22Rv1 (cell line): ENCODE measurements around the gene PTPRA.
A peak's percentile ranks its signal among the peaks of the same experiment; 100 is the strongest.
"Not testable (repeated sequence)": the region's sequence is repeated elsewhere in the genome, so short reads cannot be mapped to it uniquely, and the experiment has no call there.

Experiments
- H3K27ac ChIP-seq: fragments of 450-650 bp; 2 replicates; pipeline ENCODE4 v1.5.1; 2017
- ZFX ChIP-seq: fragments of 450-650 bp; IDR thresholded peaks from 2 replicates; pipeline ENCODE4 v1.6.1; 2017; ENCODE audit warnings: antibody characterized with exemption, borderline replicate concordance
- TF ChIP-seq, protein P1 (sequence below): fragments of 450-650 bp; IDR thresholded peaks from 2 replicates; pipeline ENCODE4 v1.5.1; 2017; ENCODE audit warnings: mild to moderate bottlenecking

The PTPRA gene, protein sequence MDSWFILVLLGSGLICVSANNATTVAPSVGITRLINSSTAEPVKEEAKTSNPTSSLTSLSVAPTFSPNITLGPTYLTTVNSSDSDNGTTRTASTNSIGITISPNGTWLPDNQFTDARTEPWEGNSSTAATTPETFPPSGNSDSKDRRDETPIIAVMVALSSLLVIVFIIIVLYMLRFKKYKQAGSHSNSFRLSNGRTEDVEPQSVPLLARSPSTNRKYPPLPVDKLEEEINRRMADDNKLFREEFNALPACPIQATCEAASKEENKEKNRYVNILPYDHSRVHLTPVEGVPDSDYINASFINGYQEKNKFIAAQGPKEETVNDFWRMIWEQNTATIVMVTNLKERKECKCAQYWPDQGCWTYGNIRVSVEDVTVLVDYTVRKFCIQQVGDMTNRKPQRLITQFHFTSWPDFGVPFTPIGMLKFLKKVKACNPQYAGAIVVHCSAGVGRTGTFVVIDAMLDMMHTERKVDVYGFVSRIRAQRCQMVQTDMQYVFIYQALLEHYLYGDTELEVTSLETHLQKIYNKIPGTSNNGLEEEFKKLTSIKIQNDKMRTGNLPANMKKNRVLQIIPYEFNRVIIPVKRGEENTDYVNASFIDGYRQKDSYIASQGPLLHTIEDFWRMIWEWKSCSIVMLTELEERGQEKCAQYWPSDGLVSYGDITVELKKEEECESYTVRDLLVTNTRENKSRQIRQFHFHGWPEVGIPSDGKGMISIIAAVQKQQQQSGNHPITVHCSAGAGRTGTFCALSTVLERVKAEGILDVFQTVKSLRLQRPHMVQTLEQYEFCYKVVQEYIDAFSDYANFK

DNA sequence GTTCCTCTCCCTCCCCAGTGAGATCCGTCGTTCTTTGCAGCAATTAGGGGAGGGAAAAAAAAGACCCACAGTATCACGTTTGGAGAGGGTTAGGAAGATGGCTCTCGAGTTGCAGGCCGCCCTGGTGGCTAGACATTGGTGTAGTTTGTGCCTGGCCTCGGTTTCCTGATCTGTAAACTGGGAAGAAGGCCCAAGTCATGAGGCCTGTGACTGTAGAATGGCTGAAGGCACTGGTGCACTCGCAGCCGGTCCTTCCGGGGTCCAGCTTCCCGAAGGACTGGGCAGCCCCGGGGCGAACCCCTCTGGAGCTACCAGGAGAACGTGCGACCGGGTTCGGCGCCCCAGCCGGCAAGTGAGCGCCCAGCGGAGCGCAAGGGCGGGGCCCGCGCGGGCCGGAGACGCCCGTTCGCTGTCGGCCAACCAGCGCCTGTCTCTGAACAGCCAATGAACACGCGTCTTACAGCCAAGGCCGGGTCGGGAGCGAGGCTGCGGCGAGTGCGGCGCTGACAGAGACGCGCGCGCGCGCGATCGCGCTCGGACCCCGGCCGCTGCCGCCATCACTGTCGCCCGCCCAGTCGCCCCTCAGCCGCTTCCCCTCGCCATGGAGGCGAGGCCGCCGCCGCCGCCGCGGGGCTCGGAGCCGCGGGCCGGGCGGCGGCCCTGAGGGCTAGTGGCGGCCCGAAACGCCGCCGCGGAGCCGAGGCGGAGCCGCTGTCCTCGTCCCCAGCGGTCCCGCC, at the start of gene PTPRA:
Gene PTPRA (plus strand): TSS at position 472 of the 737 bp plus-strand sequence. CDS start 90,797 bp downstream, outside the sequence.
- H3K27ac ChIP-seq = peak within 1 kb of the TSS; percentile 54

DNA sequence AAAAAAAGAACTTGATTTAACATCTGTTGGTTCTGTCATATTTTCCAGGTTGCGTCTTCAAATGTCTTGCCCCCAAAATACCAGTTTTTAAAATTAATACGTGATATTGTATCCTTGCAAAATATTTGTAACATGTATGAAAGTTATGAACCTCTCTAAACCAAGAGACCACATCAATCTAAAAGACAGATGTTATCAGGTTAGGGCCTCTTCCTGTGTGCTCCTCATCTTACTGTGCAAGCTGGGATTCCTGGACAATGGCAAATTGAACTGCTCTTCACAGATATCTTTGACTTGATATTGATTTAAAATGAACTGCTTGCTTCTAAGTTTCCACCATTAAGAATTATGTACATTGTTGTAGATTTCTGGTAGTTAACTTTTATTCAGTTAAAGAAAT, 47.5 kb upstream of the PTPRA start:
- TF ChIP-seq ZFX = no peak
- TF ChIP-seq, protein P1, sequence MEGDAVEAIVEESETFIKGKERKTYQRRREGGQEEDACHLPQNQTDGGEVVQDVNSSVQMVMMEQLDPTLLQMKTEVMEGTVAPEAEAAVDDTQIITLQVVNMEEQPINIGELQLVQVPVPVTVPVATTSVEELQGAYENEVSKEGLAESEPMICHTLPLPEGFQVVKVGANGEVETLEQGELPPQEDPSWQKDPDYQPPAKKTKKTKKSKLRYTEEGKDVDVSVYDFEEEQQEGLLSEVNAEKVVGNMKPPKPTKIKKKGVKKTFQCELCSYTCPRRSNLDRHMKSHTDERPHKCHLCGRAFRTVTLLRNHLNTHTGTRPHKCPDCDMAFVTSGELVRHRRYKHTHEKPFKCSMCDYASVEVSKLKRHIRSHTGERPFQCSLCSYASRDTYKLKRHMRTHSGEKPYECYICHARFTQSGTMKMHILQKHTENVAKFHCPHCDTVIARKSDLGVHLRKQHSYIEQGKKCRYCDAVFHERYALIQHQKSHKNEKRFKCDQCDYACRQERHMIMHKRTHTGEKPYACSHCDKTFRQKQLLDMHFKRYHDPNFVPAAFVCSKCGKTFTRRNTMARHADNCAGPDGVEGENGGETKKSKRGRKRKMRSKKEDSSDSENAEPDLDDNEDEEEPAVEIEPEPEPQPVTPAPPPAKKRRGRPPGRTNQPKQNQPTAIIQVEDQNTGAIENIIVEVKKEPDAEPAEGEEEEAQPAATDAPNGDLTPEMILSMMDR = no peak
- no peak overlapping the region for H3K27ac ChIP-seq

More for the DNA sequence above, at the start of gene PTPRA:
- TF ChIP-seq ZFX = no peak
- TF ChIP-seq, protein P1 = 0 out of 2 replicates have a peak, but pooled peaks have one; percentile 3

DNA sequence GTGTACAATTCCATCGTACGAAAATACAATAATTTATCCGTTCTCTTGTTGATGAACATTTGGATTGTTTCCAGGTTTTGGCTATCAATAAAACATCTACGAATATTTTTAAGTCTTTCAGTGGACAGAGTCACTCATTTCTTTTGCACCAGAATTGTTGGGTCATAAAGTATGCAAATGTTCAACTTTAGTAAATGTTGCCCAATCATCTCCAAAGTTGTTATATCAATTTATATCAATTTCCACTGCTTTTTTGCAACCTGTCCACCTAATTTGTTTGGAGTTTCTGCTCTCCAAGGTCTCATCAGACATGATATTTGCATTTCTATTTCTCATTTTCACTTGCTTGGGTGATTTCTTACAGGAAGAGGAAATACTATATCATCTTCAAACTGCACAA, 46.6 kb upstream of the PTPRA start:
- H3K27ac ChIP-seq = no peak overlapping the region
- TF ChIP-seq ZFX = no peak
- TF ChIP-seq, protein P1 = no peak

DNA sequence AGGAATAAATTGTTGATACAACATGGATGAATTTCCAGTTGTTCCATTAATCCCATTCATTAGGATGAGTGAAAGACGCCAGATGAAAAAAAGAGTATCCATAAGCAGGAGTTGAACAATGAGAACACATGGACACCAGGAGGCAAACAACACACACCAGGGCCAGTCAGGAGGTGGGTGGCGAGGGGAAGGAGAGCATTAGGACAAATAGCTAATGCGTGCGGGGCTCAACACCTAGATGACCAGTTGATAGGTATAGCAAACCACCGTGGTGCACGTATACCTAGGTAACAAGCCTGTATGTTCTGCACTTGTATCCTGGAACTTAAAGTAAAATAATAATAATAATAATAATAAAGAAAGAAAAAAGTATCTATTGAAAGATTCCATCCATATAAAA, 43.9 kb upstream of the PTPRA start:
- no peak overlapping the region for H3K27ac ChIP-seq
- TF ChIP-seq, protein P1 = no peak
- TF ChIP-seq ZFX = no peak

DNA sequence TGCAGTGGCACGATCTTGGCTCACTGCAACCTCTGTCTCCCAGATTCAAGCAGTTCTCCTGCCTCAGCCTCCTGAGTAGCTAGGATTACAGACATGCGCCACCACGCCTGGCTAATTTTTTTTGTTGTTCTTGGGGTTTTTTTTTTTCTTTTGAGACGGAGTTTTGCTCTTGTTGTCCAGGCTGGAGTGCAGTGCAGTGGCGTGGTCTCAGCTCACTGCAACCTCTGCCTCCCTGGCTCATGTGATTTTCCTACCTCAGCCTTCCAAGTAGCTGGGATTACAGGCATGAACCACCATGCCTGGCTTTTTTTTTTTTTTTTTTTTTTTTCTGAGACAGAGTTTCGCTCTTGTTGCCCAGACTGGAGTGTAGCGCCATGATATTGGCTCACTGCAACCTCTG, 42.1 kb upstream of the PTPRA start:
- H3K27ac ChIP-seq = not testable (repeated sequence)

DNA sequence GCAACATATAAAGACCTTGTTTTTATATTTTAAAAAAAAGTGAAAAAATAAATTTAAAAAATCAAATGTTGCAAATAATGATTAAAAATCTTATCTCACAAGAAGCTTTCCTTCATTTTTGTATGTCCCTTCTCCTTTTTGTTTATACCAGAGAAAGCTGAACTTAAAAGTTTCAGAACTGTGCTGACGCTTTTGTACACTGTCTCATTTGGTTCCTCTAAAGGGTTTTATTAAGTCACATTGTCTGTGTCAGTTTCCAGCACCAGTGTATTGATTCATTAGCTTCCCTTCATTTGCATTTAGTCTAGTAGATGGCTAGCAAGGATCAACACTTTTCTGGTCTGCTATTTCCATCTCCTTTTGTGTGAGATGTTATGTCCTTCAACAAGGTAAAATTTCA, 39.5 kb upstream of the PTPRA start:
- TF ChIP-seq, protein P1 = no peak
- no peak for TF ChIP-seq ZFX
- no peak overlapping the region for H3K27ac ChIP-seq

DNA sequence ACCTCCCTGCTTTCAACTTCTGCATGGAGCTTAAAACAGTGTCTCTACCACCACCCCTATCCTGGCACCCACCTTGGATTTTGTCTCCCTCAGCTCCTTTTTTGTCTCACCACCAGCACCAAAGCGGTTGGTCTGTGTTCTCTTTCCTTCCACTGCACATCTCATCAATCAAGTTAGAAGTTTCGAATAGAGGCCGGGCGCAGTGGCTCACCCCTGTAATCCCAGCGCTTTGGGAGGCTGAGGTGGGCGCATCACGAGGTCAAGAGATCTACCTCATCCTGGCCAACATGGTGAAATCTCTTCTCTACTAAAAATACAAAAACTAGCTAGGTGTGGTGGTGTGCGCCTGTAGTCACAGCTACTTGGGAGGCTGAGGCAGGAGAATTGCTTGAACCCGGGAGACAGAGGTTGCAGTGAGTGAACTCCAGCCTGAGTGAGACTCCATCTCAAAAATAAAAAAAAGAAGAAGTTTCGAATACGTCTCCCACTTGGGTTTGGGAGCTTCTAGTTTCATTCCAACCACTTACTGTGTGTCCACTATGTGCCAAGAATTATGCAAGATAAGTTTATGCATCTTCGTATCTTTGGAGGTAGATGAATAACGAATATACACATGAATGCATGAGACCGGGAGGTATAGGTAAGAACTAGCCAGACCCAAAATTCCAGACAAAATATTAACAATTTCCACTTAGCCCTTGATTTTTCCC, 38.7 kb upstream of the PTPRA start:
- H3K27ac ChIP-seq = no peak overlapping the region
- TF ChIP-seq, protein P1 = no peak
- TF ChIP-seq ZFX = no peak
